ENCODE measurements around the gene SLC5A1.

Gene SLC5A1

DNA sequence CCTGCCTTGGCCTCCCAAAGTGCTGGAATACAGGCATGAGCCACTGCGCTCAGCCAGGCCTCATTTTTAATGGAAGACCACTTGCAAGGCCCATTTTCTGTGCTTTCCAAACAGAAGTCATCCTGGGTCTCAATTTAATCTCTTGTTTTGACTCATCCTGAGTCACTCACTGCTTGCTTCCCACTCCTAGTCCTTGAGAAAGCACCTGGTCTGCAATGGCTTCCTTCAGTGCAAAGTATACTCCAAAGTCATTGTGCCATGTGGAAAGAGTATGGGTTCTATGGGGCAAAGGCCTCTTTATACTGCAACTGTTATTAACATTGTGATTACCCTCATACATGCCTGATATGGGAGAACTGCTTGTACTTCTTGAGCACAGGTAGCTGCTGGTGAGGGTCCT lies 18.3 kb upstream of the SLC5A1 start:
- TF ChIP-seq CTCF (IDR thresholded peaks at IDR 0.05; ENCODE audit: borderline replicate concordance, control extremely low read depth, extremely low read depth, insufficient read depth, missing control alignments), result no peak
- DNase-seq (ENCODE audit: low spot score), result no peak
- in situ Hi-C loops (cut with MboI; ENCODE audit: low sequenced_read_pairs, unreplicated experiment), result no loop called here

DNA sequence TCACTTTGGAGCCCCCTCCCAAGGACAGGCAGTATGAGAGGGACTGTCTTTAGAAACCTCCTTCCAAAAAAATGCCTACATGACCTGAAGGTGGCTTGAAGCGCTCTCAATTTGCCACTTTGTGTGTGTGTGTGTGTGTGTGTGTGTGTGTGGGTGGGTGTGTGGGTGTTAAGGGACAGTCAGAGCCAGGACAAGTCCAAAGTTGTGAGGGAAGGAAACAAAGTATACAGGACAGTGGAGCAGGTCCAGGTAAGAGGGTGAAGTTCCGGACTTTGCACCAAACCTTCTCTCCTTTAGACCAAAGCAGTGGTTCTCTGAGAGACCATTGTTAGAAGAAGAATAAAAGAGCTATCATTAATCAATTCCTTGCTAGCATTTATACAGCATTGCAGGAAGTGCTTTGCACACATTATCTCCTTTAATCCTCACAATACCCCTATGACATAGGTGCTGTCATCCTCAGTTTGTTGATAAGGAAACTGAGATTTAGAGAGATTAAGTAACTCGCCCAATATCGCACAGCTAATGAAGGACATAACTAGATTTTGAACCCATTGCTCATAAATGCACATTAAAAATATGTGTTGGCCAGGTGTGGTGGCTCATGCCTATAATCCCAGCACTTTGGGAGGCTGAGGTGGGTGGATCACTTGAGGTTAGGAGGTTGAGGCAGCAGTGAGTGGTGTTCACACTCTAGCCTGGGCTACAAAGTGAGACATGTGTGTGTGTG lies 12.4 kb upstream of the SLC5A1 start:
- in situ Hi-C loops (cut with MboI; ENCODE audit: low sequenced_read_pairs, unreplicated experiment), result no loop called here
- TF ChIP-seq CTCF (IDR thresholded peaks at IDR 0.05; ENCODE audit: borderline replicate concordance, control extremely low read depth, extremely low read depth, insufficient read depth, missing control alignments), result no peak
- no peak for DNase-seq (ENCODE audit: low spot score)

DNA sequence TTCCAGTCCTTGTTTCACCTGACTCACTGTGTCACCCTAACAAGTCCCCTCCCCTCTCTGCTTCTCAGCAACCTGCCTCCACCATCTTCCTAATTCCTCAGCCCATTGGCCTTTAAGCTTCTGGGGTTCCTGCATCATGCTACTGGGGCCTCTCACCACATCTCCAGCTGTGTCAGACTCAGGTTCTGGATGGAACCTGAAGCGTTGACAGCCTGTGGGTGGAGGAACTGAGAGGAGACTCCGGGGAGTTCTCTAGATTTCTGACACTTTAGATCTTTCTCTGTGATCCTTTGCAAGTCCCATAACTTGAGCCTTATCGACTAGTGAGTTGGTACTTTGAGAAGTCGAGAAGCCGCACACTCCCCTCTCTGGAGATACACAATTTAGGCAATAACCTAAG lies 11.6 kb upstream of the SLC5A1 start:
- in situ Hi-C loops (cut with MboI; ENCODE audit: low sequenced_read_pairs, unreplicated experiment), result no loop called here
- no peak for TF ChIP-seq CTCF (IDR thresholded peaks at IDR 0.05; ENCODE audit: borderline replicate concordance, control extremely low read depth, extremely low read depth, insufficient read depth, missing control alignments)
- DNase-seq (ENCODE audit: low spot score), result no peak

DNA sequence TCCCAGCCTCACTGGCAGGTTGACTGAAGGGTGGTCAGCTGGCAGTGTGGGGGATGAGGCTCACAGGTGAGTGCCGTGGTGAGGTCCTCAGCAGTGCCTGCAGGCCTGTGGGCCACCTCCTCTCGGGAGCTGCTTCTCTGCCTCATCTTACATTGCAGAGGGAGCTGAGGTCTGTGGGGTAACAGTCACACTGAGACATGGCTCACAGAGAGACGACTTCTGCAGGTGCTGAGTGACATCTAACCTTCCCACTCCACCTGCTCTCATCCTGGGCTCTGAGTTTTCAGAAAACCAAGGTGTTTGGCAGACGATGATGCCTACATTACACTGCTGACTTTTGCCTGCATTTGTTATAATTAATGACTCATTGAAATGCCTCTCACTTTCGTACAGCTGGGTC lies 8.8 kb upstream of the SLC5A1 start:
- TF ChIP-seq CTCF (IDR thresholded peaks at IDR 0.05; ENCODE audit: borderline replicate concordance, control extremely low read depth, extremely low read depth, insufficient read depth, missing control alignments), result no peak
- in situ Hi-C loops (cut with MboI; ENCODE audit: low sequenced_read_pairs, unreplicated experiment), result no loop called here

DNA sequence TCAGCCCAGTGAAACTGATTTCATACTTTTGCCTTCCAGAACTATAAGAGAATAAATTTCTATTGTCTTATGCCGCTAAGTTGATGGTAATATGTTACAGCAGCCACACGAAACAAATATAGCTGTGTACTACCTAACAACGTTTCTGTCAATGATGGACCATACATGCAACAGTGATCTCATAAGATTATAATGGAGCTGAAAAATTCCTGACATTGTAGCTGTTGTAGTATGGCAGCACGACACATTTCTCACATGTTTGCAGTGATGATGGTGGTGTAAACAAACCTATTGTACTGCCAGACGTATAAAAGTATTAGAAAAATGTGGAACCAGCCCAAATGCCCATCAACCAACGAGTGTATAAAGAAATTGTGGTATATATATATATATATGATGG lies 5.8 kb upstream of the SLC5A1 start:
- in situ Hi-C loops (cut with MboI; ENCODE audit: low sequenced_read_pairs, unreplicated experiment), result no loop called here
- no peak for DNase-seq (ENCODE audit: low spot score)
- no peak for TF ChIP-seq CTCF (IDR thresholded peaks at IDR 0.05; ENCODE audit: borderline replicate concordance, control extremely low read depth, extremely low read depth, insufficient read depth, missing control alignments)

More for the DNA sequence above, 8.8 kb upstream of the SLC5A1 start:
- no peak for DNase-seq (ENCODE audit: low spot score)

- TF ChIP-seq CTCF (IDR thresholded peaks at IDR 0.05; ENCODE audit: borderline replicate concordance, control extremely low read depth, extremely low read depth, insufficient read depth, missing control alignments), result no peak
- in situ Hi-C loops (cut with MboI; ENCODE audit: low sequenced_read_pairs, unreplicated experiment), result no loop called here
- no peak for DNase-seq (ENCODE audit: low spot score)
Measured at GRCh38 chr22:32040324-32040904, 2.6 kb upstream of the SLC5A1 start.
